Measurements from ENCODE around the gene COX7A2L.
A peak's percentile ranks its signal among the peaks of the same experiment; 100 is the strongest.

Gene COX7A2L

DNA sequence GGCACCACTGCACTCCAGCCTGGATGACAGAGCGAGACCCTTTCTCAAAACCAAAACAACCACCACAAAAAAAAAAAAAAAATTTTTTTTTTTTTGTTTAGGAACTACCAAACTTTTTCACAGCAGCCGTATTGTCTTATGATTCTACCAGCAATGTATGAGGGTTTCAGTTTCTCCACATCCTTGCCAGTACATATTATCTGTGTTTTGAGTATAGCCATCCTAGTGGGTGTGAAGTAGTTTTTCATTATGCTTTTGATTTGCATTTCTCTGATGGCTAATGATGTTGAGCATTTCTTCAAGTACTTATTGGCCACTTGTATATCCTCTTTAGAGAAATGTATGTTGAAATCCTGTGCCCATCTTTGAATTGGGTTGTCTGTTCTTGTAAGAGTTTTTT lies 51.7 kb downstream of the COX7A2L start:
- H3K36me3 Mint-ChIP-seq, result peaks cover 26% of the 10 kb centered on the region
- CTCF ChIA-PET, result no interaction called here
- H3K4me1 Mint-ChIP-seq, result peaks cover 13% of the 10 kb centered on the region
- H3K9me3 Mint-ChIP-seq, result no peaks in the 10 kb centered on the region
- peak overlapping the region; percentile 14 for H3K27ac Mint-ChIP-seq
- DNase-seq, result no peak
- no peak overlapping the region for H3K4me3 Mint-ChIP-seq
- no peaks in the 10 kb centered on the region for H3K27me3 Mint-ChIP-seq

DNA sequence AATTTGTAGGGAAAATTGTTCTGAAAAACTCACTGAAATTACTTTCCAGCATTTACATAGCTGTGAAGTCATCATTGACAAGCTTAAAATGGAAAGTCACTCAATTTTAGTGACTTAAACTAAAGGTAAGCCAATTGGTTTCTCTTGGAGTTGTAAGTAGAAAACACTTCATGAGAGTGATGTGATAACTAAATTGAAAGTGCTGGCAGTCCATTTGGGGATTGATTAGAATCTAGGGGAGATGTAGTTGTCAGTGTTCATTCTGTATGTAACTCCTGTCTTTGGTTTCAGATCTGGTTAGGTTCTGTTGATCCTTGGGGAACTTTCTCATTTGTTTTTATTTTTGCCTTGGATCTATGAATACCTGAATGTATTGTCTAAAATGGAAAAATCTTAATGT lies 53.8 kb downstream of the COX7A2L start:
- H3K36me3 Mint-ChIP-seq, result peaks cover 39% of the 10 kb centered on the region
- H3K4me3 Mint-ChIP-seq, result no peak overlapping the region
- H3K27ac Mint-ChIP-seq, result no peak overlapping the region
- CTCF ChIA-PET, result no interaction called here
- H3K27me3 Mint-ChIP-seq, result no peaks in the 10 kb centered on the region
- no peaks in the 10 kb centered on the region for H3K9me3 Mint-ChIP-seq
- H3K4me1 Mint-ChIP-seq, result peaks cover 13% of the 10 kb centered on the region
- no peak for DNase-seq

DNA sequence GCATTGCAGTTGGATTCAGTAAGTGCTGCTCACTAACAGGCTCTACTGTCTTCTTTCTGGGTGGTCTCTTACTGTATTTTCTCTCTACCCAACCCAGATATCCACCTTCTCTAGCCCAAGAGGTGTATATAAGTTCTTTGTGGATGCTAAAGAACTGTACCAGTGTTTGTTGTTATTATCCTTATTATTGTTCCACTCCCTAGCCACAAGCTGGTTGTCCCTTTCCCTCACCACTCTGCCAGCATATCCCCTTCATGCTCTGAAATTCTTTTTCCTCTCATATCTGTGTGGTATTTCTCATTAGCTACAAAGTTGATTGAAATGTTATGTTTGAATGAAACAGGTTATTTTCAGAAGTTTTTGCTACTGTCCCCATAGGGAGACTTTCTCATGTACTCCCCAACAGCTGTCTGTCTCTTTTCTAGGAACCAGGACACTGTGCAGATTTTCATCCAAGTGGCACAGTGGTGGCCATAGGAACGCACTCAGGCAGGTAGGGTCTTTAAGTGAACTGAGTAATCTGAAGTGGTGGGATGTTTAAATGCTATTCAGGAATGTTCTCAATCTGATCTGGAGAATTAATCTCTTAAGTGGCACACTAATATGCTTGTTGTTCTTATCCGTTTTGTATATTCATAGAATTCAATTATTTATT lies 56.8 kb downstream of the COX7A2L start:
- Mint-ChIP-seq H3K27me3 (no peaks in the 10 kb centered on the region), H3K36me3 (peaks cover 50% of the 10 kb centered on the region), H3K9me3 (no peaks in the 10 kb centered on the region), H3K4me3 (no peak overlapping the region), H3K27ac (no peak overlapping the region), H3K4me1 (peaks cover 23% of the 10 kb centered on the region)
- CTCF ChIA-PET, result no interaction called here
- DNase-seq, result no peak

DNA sequence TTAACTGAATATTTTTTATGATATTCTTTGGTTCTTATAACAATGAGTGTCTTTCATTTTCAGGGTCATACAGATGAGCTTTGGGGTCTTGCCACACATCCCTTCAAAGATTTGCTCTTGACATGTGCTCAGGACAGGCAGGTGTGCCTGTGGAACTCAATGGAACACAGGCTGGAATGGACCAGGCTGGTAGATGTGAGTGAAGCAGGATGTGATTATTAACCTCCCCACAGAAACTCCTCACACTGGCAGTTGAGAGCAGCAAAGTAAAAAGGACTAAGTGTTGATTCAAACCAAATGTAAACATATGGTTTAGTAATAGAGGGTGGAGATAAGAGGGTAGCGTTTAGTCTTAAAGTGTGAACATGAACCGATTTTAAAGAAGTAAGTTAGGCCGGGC lies 57.8 kb downstream of the COX7A2L start:
- CTCF ChIA-PET, result no interaction called here
- no peak overlapping the region for H3K4me3 Mint-ChIP-seq
- H3K27me3 Mint-ChIP-seq, result no peaks in the 10 kb centered on the region
- H3K36me3 Mint-ChIP-seq, result peaks cover 58% of the 10 kb centered on the region
- peaks cover 31% of the 10 kb centered on the region for H3K4me1 Mint-ChIP-seq
- no peaks in the 10 kb centered on the region for H3K9me3 Mint-ChIP-seq
- no peak overlapping the region for H3K27ac Mint-ChIP-seq
- no peak for DNase-seq

DNA sequence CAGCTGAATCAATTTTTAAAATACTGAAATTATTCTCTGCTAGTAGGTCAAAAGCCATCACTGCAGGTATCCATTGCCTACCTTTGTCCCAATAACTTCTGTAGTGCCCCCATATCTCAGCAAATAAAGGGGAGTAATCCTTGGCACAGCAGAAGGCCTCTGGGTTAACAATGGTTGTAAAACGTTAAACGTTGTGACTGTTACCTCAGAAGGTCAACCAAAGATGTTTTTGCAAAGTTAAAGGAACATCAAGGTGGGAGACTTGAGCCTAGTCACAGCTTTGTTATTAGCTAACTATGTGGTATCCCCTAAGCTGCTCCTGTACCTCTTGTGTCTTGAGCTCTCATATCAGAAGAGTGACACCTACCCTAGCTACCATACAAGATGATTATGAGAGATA lies 60.5 kb downstream of the COX7A2L start:
- Mint-ChIP-seq H3K27ac (no peak overlapping the region), H3K9me3 (no peaks in the 10 kb centered on the region), H3K4me1 (peaks cover 44% of the 10 kb centered on the region), H3K27me3 (no peaks in the 10 kb centered on the region), H3K4me3 (no peak overlapping the region), H3K36me3 (peaks cover 69% of the 10 kb centered on the region)
- CTCF ChIA-PET, result no interaction called here
- no peak for DNase-seq

All from activated naive CD4-positive, alpha-beta T cell treated with anti-CD3 and anti-CD28 coated beads, Interleukin-2, amount 10 ng/mL, durations not matched to agents 7 days and 5 days (primary cell).